ENCODE measurements around the gene HBS1L. TPM values are rescaled to one million over a fixed set of nuclear protein-coding genes. Genes with fewer than 3 reads are reported as not detected.

The HBS1L gene
- polyA plus RNA-seq, 3 donors, result 16.0 to 48.9 (median 36.3) TPM

DNA sequence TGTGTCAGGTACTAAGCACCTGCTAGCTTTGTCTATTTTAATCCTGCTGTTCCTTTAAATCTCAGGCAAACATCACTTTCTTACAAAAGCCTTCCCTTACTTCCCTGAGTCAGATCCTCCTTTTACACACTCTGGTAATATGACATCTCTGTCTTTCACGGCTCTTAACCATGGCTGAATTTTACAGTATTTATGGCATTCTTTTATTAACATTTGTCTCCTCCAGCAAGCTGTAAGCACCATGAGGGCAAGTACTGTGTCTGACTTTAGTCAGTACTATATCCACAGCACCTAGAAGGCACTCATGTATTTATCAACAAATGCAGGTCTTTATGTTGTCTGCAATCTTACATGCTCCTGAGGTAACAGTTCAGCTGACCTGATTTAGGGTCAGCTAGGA lies 33.7 kb upstream of the HBS1L start:
- Histone ChIP-seq H2AFZ (ENCODE audit: insufficient read depth, low read depth, low read length, poor library complexity, severe bottlenecking) (peak overlapping the region; percentile 81), H3K27ac (ENCODE audit: low read depth in 1 of 2, low read length in 2 of 2) (peak overlapping the region in 1 of 2 donors; percentile 92), H3K36me3 (replicated peaks in 1 of 2; ENCODE audit: control insufficient read depth in 1 of 2, insufficient read depth in 2 of 2, low read length in 2 of 2) (no peaks in the 10 kb centered on the region), H3K4me1 (ENCODE audit: control insufficient read depth in 1 of 2, insufficient read depth in 2 of 2, low read length in 2 of 2) (peaks cover 16 to 26% of the 10 kb centered on the region in 2 donors), H3K9ac (ENCODE audit: insufficient read depth, low read length, poor library complexity, severe bottlenecking) (peak overlapping the region; percentile 66), H4K20me1 (ENCODE audit: insufficient read depth, low read length) (no peaks in the 10 kb centered on the region), H3K4me2 (replicated peaks; ENCODE audit: extremely low read depth, low read length, poor library complexity, severe bottlenecking) (peak overlapping the region; percentile 74), H3K27me3 (ENCODE audit: control insufficient read depth in 2 of 2, insufficient read depth in 2 of 2, low read length in 2 of 2) (no peaks in the 10 kb centered on the region), H3K79me2 (ENCODE audit: insufficient read depth, low read length) (no peaks in the 10 kb centered on the region), H3K9me3 (replicated peaks in 1 of 2; ENCODE audit: control insufficient read depth in 1 of 2, insufficient read depth in 1 of 2, low read length in 2 of 2) (no peaks in the 10 kb centered on the region), H3K4me3 (replicated peaks in 1 of 3; ENCODE audit: low read depth in 2 of 3, low read length in 3 of 3) (peak overlapping the region; percentile 48 to 100 (median 92))
- peaks cover 0 to 3% (median 0%) of the 10 kb centered on the region in 7 donors for H3K9me3 Mint-ChIP-seq
- peak overlapping the region; percentile 73 to 75 for H3K4me3 Mint-ChIP-seq
- peak overlapping the region; percentile 66 to 92 (median 81) for H3K27ac Mint-ChIP-seq
- intact Hi-C loops (cut with micrococcal nuclease), result loop anchor here in 1 of 2 donors (5.0 kb wide), 1 partner anchor 36 kb away; the partner anchor contains the start of gene HBS1L
- peak; percentile 23 to 44 (median 32) for DNase-seq
- peaks cover 0 to 2% (median 0%) of the 10 kb centered on the region in 3 donors for H3K27me3 Mint-ChIP-seq (ENCODE audit: low read depth in 3 of 3)
- TF ChIP-seq, protein P1, sequence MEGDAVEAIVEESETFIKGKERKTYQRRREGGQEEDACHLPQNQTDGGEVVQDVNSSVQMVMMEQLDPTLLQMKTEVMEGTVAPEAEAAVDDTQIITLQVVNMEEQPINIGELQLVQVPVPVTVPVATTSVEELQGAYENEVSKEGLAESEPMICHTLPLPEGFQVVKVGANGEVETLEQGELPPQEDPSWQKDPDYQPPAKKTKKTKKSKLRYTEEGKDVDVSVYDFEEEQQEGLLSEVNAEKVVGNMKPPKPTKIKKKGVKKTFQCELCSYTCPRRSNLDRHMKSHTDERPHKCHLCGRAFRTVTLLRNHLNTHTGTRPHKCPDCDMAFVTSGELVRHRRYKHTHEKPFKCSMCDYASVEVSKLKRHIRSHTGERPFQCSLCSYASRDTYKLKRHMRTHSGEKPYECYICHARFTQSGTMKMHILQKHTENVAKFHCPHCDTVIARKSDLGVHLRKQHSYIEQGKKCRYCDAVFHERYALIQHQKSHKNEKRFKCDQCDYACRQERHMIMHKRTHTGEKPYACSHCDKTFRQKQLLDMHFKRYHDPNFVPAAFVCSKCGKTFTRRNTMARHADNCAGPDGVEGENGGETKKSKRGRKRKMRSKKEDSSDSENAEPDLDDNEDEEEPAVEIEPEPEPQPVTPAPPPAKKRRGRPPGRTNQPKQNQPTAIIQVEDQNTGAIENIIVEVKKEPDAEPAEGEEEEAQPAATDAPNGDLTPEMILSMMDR (IDR thresholded peaks at IDR 0.05), result no peak
- 0% methylated on average over 1 of the region's 1 CpG for WGBS (ENCODE audit: insufficient coverage)
- H3K4me1 Mint-ChIP-seq, result peaks cover 19% of the 10 kb centered on the region
- H3K36me3 Mint-ChIP-seq, result no peaks in the 10 kb centered on the region

DNA sequence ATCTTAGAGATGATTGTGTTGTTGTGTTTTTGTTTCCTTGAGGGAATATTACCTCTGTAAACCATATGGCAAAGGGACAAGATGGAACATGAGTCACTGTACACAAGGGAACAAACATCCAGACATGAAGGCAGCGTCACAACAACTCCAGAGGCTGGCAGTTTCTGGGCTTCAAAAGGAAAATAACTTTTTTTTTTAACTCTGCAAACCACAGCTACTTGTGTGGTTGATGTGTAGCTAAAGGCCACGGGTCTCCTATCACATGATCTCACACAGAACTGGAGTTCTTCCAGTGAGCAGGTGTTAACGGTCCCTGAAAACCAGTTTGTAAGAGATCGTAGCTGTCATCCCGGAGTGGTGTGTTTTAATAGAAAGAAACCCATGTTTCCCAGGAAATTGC lies 33.2 kb upstream of the HBS1L start:
- Mint-ChIP-seq H3K36me3 (no peaks in the 10 kb centered on the region), H3K27ac (peak overlapping the region; percentile 66 to 92 (median 81)), H3K27me3 (ENCODE audit: low read depth in 3 of 3) (peaks cover 0 to 2% (median 0%) of the 10 kb centered on the region in 3 donors), H3K4me3 (peak overlapping the region; percentile 73 to 75), H3K4me1 (peaks cover 19% of the 10 kb centered on the region), H3K9me3 (peaks cover 0 to 4% (median 0%) of the 10 kb centered on the region in 7 donors)
- no CpG with 5 or more reads among the region's 5 CpGs for WGBS (ENCODE audit: insufficient coverage)
- H3K4me2 ChIP-seq (replicated peaks; ENCODE audit: extremely low read depth, low read length, poor library complexity, severe bottlenecking), result peak overlapping the region; percentile 74
- no peaks in the 10 kb centered on the region for H3K36me3 ChIP-seq (replicated peaks in 1 of 2; ENCODE audit: control insufficient read depth in 1 of 2, insufficient read depth in 2 of 2, low read length in 2 of 2)
- H3K27ac ChIP-seq (ENCODE audit: low read depth in 1 of 2, low read length in 2 of 2), result peak overlapping the region in 1 of 2 donors; percentile 92
- TF ChIP-seq, protein P1 (IDR thresholded peaks at IDR 0.05), result no peak
- H4K20me1 ChIP-seq (ENCODE audit: insufficient read depth, low read length), result no peaks in the 10 kb centered on the region
- intact Hi-C loops (cut with micrococcal nuclease), result loop anchor here in 1 of 2 donors (5.0 kb wide), 1 partner anchor 36 kb away; the partner anchor contains the start of gene HBS1L
- peak; percentile 39 to 63 (median 44) for DNase-seq
- no peaks in the 10 kb centered on the region for H3K9me3 ChIP-seq (replicated peaks in 1 of 2; ENCODE audit: control insufficient read depth in 1 of 2, insufficient read depth in 1 of 2, low read length in 2 of 2)
- H3K4me3 ChIP-seq (replicated peaks in 1 of 3; ENCODE audit: low read depth in 2 of 3, low read length in 3 of 3), result peak overlapping the region; percentile 48 to 100 (median 92)
- H3K9ac ChIP-seq (ENCODE audit: insufficient read depth, low read length, poor library complexity, severe bottlenecking), result peak overlapping the region; percentile 66
- H3K79me2 ChIP-seq (ENCODE audit: insufficient read depth, low read length), result no peaks in the 10 kb centered on the region
- peaks cover 16 to 26% of the 10 kb centered on the region in 2 donors for H3K4me1 ChIP-seq (ENCODE audit: control insufficient read depth in 1 of 2, insufficient read depth in 2 of 2, low read length in 2 of 2)
- no peaks in the 10 kb centered on the region for H3K27me3 ChIP-seq (ENCODE audit: control insufficient read depth in 2 of 2, insufficient read depth in 2 of 2, low read length in 2 of 2)
- H2AFZ ChIP-seq (ENCODE audit: insufficient read depth, low read depth, low read length, poor library complexity, severe bottlenecking), result peak overlapping the region; percentile 81
